CD4-positive, alpha-beta T cell treated with Interleukin-10 for 1 hour (primary cell): ENCODE results near the gene ACR.

Experiments used
- DNase-seq: peaks from one replicate; pipeline ENCODE4 v3.0.0-alpha.2; 2020

Gene ACR

DNA sequence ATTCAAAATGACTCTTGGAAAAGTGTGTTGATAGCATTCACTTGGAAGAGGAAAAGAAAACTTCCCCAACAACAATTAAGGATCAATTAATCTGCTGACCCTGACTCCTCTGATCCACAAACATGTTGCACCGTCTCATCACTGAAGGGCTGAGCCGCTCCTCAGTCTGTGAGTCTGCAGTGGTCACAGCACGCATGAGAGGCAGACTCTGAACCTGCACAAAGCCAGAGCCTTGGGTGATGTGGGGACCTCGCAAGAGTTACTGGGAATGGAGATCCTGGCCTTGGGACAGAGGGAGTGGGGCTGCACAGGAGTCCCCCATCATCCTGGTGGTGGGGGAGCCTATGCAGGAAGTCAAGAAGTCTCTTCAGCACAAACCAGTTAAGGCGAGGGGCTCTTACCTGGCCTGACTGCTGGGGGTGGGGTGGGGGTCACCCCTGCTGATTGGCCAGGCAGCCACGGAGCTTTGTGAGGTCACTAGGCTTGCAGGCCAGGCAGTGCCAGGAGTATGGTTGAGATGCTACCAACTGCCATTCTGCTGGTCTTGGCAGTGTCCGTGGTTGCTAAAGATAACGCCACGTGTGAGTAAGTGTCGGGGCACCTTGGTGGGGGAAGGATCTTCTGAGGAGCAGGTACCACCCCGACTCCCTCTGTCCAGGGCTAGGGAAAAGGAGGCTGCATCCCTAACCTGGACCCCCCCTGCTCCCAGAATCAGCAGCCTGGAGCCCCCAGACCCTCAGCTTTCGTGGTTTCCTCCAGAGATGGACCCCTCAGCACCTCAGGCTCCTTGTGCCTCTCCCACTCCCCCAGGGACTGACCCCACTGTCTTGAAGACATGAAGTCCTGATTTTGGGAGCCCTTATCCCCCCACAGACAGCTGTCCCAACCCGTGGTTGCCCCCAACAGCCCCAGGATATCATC lies at the start of gene ACR:
TSS of gene ACR (plus strand) at position 477 of the 921 bp plus-strand sequence. CDS start at position 509, 32 bp downstream.
- DNase-seq: no peak

DNA sequence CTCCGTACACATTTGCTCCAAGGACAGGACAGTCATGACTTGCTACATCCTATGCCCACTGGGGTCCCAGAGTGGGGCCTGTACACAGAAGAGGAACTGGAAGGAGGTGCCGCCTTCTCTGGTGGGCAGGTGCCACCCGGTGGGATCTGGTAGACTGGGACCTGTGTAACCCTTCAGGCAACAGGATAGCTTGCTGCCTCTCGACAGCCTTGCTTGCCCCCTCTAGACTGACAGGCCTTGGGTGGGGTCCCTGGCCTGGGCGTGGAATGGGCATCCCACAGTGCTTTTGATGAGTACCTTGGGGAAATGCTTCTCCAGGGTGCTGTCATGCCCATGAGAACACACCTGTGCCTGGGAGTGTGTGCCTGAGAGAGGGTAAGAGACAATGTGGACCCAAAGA lies 49.6 kb upstream of the ACR start:
- DNase-seq: no peak

DNA sequence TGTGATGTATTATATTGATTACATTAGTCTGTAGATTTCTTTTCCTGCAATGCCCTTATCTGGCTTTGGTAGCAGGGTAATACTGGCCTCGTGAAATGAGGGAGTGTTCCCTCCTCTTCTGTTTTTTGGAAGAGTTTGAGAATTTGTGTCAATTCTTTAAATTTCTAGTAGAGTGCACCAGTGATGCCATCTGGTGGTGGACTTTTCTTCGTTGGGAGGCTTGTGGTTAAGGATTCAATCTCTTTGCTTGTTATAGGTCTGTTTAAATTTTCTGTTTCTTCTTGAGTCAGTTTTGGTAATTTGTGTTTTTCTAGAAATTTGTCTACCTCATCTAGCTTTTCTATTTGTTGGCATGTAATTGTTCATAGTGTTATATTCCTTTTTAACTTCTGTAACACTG lies 46.5 kb upstream of the ACR start:
- peak; percentile 51 for DNase-seq

DNA sequence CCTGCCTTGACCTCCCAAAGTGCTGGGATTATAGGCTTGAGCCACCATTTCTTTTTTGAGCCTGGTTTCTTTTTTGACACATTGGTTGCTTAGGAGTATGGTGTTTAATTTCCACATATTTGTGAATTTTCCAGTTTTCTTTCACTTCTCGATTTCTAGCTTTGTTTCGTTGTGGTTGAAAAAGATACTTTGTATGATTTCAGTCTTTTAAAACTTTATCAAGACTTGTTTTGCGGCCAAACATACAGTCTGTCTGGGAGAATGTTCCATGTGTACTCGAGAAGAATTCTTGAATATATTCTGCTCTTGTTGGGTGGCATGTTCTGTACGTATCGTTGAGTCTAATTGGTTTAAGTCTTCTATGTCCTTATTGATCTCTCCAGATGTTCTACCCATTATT lies 44.5 kb upstream of the ACR start:
- DNase-seq: no peak

DNA sequence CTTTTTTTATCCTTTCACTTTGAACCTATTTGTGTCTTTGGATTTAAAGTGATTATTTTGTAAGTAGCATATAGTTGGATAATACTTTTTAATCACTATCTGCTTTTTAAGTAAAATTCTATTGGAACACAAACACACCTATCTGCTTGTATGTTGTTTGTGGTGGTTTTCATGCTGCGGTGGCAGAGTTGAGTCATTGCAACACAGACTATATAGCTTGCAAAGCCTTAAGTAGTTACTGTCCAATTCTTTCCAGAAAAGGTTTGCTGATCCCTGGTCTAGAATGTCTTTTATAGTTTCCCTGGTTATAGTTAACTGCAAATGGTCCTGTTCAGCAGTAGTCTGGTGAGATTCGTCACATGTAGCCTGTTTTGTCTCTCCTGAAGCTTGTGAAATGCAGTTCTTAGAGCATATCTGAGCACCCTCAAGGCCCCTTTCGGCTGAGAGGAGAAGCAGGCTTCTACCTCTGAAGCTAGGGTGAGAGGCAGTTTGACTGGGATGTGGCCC lies 43.9 kb upstream of the ACR start:
- DNase-seq: no peak

DNA sequence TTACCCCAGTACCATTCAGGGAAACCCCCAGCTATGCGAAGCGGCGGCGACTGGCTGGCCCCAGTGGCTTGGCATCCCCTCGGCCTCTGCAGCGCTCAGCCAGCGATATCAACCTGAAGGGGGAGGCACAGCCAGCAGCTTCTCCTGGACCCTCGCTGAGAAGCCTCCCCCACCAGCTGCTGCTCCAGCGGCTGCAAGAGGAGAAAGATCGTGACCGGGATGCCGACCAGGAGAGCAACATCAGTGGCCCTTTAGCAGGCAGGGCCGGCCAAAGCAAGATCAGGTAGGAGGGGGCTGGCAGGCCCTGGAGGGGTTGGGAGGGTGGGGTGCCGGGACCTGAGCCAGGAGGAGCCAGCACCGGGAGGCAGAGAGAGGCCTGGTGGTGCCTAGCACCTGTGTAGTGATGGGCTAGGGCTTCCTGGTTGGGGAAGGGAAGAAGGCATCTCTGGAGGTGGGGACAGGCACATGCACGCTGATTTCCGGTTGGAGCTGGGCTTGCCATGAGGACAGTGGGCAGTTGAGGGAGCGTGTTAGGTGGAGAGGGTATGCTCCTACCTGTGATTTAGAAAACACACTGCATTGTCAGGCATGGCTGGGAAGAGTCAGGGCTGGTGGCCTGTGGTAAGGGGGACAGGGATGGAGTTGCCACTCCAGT lies 43.1 kb upstream of the ACR start:
- DNase-seq: no peak

DNA sequence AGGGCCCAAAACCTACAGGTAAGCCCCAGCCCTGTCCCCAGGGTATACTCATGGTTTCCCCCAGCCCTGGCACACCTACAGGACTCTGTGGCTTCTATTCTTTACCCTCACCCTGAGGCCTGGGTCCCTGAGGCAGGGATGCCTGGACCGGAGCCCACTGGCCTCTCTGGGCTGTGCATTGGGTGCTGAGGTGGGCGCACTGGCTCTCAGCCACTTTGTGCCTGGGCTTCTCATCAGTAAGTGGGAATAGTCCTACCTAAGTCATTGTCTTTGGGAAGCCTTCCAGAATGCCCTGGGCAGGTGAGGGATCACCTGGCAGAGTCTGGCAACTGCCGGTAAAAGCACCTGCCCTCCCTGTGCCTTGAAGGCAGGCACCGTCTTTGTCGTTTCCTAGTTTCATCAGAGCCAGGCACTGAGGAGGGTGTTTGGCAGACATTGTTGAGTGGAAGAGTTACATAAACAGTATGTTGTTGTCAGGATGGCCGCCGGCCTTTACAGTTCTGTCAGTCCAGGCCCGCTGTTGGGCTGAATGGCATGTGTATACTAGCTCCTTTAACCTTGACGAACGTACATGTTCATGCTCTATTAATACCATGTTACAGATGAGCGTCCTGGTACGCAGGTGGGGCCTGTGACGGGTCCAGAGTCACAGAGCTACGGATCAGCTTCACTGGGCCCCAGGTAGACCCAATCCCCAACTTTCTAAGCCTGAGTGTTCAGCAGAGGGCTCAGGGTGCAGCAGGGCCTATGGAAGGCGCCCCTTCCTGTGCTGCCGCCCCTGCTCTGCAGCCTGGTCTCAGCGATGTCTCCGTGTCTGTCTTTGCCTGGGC lies 42.4 kb upstream of the ACR start:
- no peak for DNase-seq

DNA sequence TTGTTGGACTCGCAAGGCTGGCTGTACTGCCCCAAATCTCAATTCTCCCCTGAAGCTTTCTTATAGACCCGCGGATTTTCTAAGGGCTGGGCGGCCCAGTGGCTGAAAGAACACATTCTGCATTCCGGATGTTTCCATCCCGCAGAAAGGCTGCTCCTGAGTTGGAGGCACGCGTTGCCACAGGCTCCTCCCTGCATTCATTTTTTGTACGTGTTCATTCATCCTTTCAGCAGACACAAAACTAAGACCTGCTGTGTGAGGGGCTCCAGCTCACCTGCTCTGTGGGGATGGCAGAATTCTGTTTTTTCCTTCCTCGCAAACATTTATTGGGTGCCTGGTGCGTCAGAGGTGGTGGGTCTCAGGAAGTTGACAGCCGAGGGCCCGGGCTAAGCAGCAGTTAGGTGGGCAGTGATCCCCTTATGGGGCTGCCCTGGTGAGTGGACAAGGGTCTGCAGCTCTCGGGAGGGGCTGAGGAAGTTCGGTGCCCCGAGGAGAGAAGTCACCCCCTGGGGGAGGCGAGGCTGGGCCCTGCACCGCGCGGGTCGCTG lies 41.7 kb upstream of the ACR start:
- DNase-seq: no peak

DNA sequence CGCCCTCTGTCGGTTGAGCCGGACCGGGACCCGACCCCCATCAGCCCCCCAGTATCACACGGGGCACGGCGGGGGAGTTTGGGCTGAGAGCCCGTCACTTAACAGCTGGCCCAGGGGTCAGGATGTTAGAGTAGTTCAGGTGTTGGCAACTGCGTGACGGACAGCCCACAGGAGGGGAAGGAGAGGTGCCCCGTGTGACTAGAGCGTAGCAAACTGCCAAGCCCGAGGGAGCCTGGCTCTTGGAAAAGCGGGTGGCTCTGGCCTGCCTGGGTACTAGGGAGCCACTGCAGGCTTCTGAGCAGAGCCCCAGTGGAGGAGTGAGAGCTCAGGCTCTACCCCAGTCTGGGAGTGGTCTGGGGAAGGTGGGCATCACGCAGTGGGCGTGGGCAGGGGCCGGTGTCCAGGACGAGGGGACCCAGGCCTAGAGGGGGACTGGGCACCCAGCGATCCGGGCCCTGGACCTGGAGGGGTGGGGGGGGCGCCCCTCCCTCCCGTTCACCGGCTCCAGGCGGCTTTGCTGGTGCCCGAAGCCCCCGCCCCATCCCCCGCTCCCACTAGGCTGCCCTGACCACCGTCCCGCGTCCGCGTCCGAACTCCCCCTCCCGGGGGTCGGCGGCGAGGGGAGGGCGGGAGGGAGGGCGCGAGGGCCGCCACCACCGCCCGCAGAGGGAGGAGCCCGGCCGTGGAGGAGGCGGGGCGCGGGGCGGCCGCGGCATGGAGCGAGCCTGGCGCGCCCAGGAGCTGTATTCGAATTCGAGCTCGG lies 41.0 kb upstream of the ACR start:
- no peak for DNase-seq

DNA sequence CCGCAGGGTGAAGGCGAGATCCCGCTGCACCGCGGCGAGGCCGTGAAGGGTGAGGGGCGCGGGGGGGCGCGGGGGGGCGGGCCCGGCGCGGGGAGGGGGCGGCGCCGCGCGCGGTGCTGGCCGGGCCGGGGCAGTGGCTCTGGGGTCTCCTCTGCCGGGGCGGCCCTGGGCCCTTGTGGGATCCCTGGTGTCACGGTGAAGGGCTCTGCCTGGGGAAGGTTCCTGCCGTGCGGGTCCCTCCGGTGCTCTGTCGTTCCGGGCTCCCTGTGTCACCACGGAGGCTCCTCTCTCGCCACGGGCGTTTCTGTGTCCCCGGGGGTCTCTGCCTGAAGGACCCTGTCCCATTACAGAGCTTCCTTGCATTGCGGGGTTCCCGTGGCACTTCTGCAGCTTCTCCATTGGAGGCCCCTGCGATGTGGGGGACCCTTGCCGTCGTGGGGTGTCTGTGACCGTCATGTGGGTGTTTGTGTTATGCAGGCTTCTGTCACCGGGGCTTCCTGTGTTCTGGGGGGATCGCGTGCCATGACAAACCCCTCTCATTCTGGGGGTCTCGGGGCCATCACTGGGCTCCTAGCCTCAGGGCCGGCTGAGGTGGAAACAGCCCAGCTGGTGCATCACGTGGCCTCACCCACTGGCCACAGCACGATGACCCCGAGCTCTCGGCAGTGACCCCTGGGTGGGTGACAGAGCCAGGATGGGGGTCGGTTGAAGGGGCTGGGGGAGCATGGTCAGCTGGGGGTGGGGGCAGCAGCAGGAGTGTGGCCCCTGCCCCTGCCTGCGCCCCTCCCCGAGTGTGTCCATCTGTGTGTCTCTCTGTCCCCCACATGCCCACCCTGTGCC lies 40.1 kb upstream of the ACR start:
- no peak for DNase-seq

DNA sequence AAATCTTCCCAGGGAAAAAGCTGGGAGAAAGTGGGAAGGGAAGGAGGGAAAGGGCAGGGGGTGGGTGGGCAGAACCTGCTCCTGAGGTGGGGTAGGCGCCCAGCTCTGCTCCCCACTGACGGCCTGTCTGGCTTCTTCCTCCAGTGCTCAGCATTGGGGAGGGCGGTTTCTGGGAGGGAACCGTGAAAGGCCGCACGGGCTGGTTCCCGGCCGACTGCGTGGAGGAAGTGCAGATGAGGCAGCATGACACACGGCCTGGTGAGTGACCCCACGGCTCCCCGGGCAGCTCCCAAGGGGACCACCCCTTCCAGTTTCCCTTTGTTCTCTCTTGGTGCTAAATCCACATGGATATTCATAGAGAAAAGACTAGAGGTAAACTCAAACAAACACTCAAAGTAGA lies 39.5 kb upstream of the ACR start:
- no peak for DNase-seq

DNA sequence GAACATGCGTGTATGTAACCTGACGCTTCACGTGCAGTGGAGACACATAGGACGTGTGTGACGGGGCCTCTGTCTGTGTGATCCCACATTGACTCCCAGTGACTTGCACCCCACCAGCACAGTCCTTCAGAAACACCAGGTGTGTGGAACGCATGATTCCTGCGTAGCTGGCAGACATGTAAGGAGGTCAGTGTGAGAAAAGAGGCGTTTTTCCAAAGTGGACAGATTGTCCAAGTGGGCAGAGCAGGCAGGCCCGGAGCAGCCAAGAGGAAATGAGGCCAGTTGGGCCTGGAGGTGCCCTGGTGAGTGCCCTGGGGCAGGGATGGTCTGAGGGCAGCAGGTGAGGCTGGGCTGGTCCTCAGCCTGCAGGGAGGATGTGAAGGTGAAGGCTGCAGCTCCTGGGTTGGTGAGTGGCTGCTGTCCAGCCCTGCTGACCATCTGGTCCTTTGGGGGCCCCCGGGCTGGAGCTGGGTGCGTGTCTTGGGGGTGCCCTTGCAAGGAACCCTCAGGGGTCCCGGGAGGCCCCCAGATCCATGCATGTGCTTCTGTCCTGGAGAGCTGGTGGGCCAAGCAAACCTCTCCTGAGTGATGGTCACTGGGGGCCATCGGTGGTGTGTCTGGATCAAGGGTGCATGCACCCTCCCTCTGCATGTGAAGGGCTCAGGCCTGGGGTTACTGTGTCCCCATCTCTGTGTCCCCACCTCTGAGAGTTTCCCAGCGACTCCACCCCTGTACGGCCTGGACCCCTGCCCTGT lies 38.8 kb upstream of the ACR start:
- DNase-seq: no peak

DNA sequence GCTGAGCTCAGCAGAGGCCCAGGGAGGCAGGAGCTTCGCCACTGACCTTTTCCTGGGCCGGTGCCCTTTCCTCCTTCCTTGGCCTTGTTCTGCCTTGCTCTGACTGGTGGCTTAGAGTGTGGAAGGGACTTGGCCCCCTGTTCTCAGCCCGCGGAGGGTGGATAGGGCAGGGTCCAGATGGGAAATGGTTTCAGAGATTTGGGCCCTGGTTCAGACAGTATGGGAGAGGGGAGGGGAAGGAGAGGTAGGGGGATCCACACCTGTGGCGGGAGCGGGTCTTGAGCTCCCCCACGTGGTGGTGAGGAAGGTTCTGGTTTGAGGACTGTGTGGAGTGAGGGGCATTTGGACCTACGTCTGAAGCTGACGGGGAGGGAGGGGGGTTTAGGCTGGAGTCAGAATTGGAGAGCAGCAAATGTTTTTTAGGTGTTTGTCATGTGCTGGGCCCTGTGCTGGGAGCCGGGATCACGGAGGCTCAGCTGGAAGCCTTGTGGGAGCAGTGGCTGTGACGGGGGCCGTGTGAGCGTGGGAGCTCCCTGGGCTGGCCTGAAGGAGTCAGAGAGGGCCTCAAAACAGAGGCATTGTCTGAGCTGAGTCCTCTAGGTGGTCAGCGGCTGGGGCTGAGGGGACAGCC lies 38.1 kb upstream of the ACR start:
- no peak for DNase-seq

DNA sequence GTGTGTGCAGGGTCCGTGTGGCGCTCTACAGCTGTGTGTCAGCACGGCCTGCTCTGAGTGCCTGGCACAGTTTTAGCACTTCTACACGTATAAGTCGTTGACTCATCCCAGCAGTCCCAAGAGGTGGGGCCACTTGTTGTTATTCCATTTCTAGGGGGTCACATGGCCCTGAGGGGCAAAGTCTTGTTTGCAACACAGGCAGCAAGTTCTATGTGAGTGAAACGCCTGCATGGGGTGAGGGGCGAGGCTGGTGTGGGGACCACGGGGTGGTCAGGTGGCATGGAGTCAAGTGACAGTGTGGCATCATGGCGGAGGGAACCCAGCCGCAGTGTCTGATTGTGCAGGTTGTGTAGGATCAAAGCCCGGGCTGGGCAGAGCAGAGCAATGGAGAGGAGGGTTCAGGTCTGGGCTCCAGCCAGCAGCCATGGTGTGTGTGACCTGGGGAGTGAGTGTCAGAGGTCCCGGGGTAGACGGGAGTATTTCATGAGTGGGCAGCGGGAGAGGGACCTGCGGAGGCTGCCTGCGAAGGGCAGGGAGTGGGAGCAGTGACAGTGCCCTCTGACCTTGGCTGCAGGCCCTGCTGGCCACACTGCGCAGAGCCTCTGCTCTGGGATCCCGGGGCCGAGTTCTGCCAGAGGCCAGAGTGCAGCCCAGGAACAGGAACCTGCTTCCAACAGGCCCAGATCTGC lies 37.5 kb upstream of the ACR start:
- DNase-seq: no peak

DNA sequence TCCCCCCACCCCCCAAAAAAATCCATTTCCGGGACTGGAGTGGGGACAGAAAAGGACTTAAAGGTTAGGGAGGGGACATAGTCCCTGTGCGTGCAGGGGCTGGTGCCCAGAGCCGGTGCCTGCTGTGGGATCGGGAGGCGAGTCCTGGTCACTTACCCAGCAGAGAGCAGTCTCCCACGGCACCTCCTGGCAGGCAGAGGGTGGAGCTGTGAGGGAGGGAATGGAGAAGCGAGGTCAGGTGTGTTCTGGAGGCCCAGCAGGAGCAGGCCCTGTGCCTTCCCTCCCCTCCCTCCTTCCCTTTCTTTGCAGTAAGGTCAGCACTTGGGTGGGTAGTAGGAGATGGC lies 37.0 kb upstream of the ACR start:
- DNase-seq: no peak

DNA sequence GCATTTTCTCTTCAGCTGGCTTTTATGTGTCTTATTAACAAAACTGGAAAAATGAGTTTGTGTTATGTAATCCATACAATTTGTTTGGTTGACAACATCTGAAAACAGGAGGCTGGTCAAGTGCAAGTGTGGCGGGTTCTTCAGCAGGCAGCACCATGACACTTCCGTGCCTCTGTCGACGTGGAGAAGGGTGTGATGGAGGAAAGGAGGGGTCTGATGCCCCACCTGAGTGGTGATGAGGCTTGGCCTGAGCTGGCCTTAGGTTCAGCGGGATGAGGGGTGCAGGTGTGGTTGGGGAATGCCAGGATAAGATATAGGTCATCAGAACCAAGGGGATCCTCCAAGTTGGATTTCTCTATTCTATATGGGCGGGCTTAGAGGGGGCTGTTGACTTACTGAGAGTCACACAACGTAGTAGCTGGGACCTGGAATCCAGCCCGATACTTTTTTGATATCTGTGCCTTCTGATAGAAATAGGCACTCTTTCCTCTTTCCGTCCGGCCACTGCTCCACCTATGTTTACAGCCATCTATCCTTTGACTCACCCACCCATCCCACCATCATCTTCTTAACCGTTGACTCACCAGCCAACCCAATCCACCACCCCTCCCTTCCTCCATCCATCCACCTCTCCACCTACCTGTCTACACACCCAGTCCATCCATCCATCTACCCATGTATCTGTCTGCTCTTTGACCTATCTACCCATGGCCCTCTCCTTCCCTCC lies 36.4 kb upstream of the ACR start:
- DNase-seq: no peak

DNA sequence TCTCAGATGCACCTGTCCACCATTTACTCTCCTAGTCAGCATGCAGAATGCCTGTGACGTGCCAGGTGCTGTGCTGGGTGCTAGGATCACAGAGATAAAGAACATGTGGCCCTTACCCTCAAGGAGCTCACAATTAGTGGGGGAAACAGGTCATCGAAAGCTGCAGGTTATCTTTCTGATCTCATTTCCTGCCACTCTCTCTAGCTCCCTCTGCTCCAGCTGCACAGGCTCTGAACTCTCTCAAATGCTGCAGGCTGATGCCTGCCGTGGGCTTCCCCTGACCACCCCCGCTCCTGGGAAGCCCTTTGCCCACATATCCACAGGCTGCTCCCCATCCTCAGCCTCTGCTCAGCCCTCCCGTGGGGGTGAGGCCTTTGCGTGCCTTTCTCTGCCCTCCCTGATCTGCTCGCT lies 35.7 kb upstream of the ACR start:
- DNase-seq: no peak

DNA sequence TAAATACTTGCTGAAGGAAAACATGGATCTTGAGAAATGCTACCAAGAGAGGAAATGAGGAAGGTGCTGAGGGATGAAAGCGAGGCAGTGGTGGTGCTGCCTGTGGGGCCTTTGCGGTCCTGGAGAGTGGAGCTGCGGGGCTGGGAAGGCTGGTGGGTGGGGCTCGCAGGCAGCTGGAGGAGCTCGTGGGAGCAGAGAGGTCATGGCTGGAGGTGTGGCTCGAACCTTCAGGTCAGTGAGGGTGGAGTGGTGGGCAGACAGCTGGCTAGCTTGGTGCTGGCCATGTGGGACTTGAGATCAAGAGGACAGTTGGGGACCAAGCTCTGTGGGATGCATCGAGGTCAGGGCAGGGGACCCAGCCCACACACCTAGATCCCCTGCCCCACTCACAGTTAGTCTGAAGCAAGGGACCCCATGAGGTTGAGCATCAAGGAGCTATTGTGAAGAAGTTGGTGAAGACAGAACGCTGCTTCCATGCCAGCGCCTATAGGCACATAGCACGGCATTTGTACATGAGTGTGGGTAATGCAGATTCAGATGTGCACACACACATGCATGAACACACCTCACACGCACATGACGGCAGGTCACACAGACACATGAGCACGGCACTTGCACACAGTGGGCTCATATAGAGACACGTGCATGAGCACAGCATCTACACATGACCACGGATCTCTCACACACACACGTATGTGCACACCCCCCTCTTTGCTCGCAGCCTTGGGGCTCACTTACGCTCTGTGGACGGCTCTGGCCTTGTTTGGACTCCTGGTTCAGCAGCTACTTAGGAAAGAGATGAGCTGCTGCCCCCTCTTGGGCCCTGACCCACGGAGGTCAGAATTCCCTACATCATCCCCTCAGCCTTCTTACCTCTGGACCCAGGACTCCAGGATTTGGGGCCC lies 34.9 kb upstream of the ACR start:
- no peak for DNase-seq
